GM12864 (cell line): ENCODE results near the gene EOGT.

Experiments used
- DNase-seq: peaks from one replicate; pipeline ENCODE4 v3.0.0-alpha.2; 2011; ENCODE audit warnings: low read depth
- H3K4me3 ChIP-seq: 2 replicates; pipeline ENCODE4 v1.5.1; 2011; ENCODE audit warnings: mild to moderate bottlenecking, low read depth, low read length, control low read depth
- TF ChIP-seq, protein P1 (sequence below): IDR thresholded peaks from 2 replicates; pipeline ENCODE4 v1.5.1; 2011; ENCODE audit warnings: low read depth, mild to moderate bottlenecking, moderate library complexity, low read length, control low read depth, inconsistent platforms; ENCODE audit errors: missing control alignments

The EOGT gene

DNA sequence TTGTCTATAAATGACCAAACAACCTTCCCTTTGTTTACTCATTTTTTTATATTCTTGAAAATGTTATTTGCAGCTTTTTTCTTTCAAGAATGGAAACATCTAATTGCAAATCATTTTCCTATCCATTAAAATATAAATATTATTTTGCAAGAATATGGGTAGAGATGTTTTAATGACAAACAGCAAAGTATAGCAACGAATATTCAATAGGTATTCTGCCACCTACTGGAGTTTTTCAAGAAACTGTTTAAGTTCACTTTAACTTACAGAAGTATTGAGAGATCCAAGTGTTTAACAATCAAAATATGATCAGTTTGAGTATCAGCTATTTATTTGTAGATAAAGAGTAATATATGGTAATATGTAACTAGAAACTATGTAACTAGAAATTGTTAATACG, 6.9 kb upstream of the EOGT start:
- DNase-seq, result no peak
- TF ChIP-seq, protein P1, sequence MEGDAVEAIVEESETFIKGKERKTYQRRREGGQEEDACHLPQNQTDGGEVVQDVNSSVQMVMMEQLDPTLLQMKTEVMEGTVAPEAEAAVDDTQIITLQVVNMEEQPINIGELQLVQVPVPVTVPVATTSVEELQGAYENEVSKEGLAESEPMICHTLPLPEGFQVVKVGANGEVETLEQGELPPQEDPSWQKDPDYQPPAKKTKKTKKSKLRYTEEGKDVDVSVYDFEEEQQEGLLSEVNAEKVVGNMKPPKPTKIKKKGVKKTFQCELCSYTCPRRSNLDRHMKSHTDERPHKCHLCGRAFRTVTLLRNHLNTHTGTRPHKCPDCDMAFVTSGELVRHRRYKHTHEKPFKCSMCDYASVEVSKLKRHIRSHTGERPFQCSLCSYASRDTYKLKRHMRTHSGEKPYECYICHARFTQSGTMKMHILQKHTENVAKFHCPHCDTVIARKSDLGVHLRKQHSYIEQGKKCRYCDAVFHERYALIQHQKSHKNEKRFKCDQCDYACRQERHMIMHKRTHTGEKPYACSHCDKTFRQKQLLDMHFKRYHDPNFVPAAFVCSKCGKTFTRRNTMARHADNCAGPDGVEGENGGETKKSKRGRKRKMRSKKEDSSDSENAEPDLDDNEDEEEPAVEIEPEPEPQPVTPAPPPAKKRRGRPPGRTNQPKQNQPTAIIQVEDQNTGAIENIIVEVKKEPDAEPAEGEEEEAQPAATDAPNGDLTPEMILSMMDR, result peak; percentile 4

GRCh38 chr3:69016901-69017300, 3.4 kb upstream of the EOGT start:
- no peak for DNase-seq
- H3K4me3 ChIP-seq, result no peak overlapping the region
- TF ChIP-seq, protein P1, result no peak

More for the DNA sequence above, 6.9 kb upstream of the EOGT start:
- H3K4me3 ChIP-seq, result no peak overlapping the region

DNA sequence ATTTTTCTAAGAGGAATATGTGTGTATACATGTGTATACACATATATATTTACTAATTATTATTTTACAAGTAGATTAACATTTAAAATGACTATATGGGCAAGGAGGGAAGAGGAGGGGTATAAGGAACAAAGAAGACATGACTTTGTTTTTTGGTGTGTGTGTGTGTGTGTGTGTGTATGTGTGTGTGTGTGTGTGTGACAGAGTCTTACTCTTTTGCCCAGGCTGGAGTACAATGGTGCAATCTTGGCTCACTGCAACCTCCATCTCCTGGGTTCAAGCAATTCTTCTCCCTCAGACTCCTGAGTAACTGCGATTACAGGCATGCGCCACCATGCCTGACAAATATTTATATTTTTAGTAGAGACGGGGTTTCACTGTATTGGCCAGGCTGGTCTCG, 2.6 kb upstream of the EOGT start:
- DNase-seq, result no peak
- TF ChIP-seq, protein P1, result no peak
- H3K4me3 ChIP-seq, result no peak overlapping the region

GRCh38 chr3:69014022-69014580, 617 bp upstream of the EOGT start:
- TF ChIP-seq, protein P1, result no peak
- no peak for DNase-seq
- H3K4me3 ChIP-seq, result peak overlapping the region; percentile 86

- peak; percentile 5 for DNase-seq
- H3K4me3 ChIP-seq, result peak overlapping the region; percentile 86
- TF ChIP-seq, protein P1, result no peak
Measured at GRCh38 chr3:69012800-69013252, 658 bp downstream of the EOGT start.

DNA sequence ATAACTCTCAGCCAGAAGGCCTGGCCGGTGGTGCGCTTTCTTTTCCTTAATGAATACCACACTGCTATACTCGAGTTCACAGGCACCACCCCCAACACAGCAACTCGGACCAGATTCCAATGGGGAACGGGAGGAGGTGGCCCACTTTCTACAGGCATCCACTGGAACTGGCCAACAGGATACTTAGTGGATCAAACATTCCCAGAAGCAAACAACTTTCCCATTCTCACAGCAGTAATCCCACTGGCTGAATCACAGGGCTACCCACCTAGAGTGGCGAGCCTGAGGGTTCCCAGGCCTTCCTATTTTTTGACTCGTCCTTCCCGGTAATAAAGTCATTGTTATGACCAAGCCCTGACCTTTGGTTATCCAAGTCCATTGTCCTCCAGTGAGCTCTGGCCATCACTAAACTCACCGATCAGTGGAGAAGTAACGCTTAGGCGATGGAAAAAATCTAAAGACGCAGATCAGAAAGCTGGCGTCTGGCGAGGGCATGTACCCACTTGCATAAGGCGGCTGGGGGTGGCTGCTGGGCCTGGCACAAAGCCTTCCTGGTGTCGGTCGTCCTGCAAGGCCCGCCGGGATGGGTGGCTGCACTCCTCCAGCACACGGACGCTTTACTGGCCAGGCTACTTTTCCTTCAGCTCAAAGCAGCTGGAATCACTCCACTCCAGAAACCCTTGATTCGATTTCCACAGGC, 1.2 kb downstream of the EOGT start:
- no peak for DNase-seq
- H3K4me3 ChIP-seq, result peak overlapping the region; percentile 86
- TF ChIP-seq, protein P1, result no peak
